Small intestine (tissue), 7 donors: ENCODE data around the gene RAE1. TPM values are rescaled to one million over a fixed set of nuclear protein-coding genes. Genes with fewer than 3 reads are reported as not detected.

Source experiments
- DNase-seq, 2 donors: peaks; one replicate each; pipeline versions ENCODE4 v3.0.0 to v3.0.0-alpha.2; 2013
- FAIRE-seq: peaks from 2 replicates; lab custom pipeline; 2012; peaks lifted over from hg19 to GRCh38; lab: Jason Lieb, UNC
- H3K27ac ChIP-seq, 3 donors: one replicate each; pipeline ENCODE4 v1.5.1; 2013; ENCODE audit warnings: low read length in 2 of 3, mild to moderate bottlenecking in 2 of 3, control low read depth in 1 of 3, inconsistent platforms in 1 of 3, low read depth in 1 of 3, moderate library complexity in 1 of 3
- H3K27me3 ChIP-seq, 3 donors: one replicate each; pipeline ENCODE4 v1.6.1; 2013; ENCODE audit warnings: low read length in 3 of 3, inconsistent platforms in 1 of 3; ENCODE audit not compliant: control insufficient read depth in 3 of 3, insufficient read depth in 3 of 3
- H3K36me3 ChIP-seq, 3 donors: one replicate each; pipeline ENCODE4 v1.6.1; 2013; ENCODE audit warnings: low read length in 3 of 3, inconsistent platforms in 1 of 3, low read depth in 1 of 3, mild to moderate bottlenecking in 1 of 3, moderate library complexity in 1 of 3; ENCODE audit not compliant: control insufficient read depth in 3 of 3, insufficient read depth in 2 of 3
- H3K4me1 ChIP-seq, 3 donors: one replicate each; pipeline ENCODE4 v1.6.1; 2013; ENCODE audit warnings: low read length in 2 of 3, inconsistent platforms in 1 of 3, low read depth in 1 of 3, mild to moderate bottlenecking in 1 of 3, moderate library complexity in 1 of 3; ENCODE audit not compliant: control insufficient read depth in 3 of 3, insufficient read depth in 2 of 3
- H3K4me3 ChIP-seq, 3 donors: one replicate each; pipeline ENCODE4 v1.5.1; 2013; ENCODE audit warnings: low read length in 3 of 3, control low read depth in 1 of 3, inconsistent platforms in 1 of 3, low read depth in 1 of 3, mild to moderate bottlenecking in 1 of 3, moderate library complexity in 1 of 3
- H3K9me3 ChIP-seq, 2 donors: one replicate each; pipeline ENCODE4 v1.6.1; 2013; ENCODE audit warnings: low read depth in 1 of 2, low read length in 1 of 2; ENCODE audit not compliant: control insufficient read depth in 2 of 2, insufficient read depth in 1 of 2
- WGBS, 3 donors: extraction: QIAGEN DNeasy Blood & Tissue Kit; methylation state at CpG; one replicate each; pipeline ENCODE4 v1.1.7; 2013; 5-methylcytosine and 5-hydroxymethylcytosine counted together
- polyA plus RNA-seq, 4 donors: library from polyadenylated mRNA; stranded (reverse) in 3 of 4; unstranded in 1 of 4; fragments of 200-250 nt in 3 of 4; fragments of 120-200 nt in 1 of 4; gene quantifications; one replicate each; pipeline versions ENCODE4 v1.2.1 to v1.2.3, GENCODE V29; 2013
- donor health status: healthy with polysubstance abuse.
- donor health status: control.
- donor health status: control.
- donor health status: Bipolar disorder and iron deficiency.
- donor health status: healthy.

Gene RAE1
- polyA plus RNA-seq, 4 donors: 15.7 to 37.0 (median 18.6) TPM

DNA sequence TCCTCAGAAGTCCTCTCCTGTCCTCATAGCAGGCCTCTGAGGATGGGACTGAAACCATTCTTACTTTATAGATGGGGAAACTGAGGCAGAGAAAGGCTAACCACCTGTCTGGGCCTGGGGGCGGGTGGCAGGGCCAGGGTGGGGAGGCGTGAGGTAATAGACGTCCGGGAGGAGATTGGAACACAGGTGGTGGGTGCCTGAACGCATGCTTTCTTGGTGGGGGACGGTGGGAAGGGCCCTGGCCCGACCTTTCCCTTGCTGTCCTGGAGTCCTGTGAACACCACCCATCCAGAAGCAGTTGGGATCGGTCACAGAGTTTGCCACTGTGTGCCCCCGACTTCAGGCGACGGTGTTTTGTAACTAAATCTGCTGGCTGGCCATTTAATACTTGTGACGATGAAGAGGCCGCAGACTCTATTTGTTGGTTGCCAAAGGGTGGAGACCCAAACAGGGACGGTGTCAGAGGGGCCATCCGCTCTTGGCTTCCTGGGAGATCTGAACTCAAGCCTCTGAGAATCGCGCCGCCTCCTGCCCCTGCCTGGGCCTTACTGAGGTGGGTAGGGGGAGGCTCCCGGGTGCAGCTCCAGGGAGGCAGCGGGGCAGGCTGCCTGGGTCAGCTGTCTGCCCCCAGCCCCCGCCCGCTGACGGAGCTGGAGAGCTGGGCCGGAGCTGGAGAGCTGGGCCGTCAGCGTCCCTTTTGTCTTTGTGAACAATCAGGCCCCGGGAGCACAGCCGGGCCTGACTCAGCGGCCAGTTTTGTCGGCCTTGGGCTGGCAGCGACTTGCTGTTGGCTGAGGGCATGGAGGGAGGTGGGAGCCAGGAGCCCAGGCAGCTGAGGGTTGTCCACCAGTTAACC lies 44.3 kb downstream of the RAE1 start:
- peaks cover 0 to 4% of the 10 kb centered on the region in 2 donors for H3K9me3 ChIP-seq
- peaks cover 0 to 8% (median 0%) of the 10 kb centered on the region in 3 donors for H3K4me1 ChIP-seq
- H3K27ac ChIP-seq: peak overlapping the region in 1 of 3 donors; percentile 30
- H3K4me3 ChIP-seq: no peak overlapping the region
- peaks cover 0 to 73% (median 3%) of the 10 kb centered on the region in 3 donors for H3K36me3 ChIP-seq
- DNase-seq (no peak), FAIRE-seq (no peak)
- WGBS, 3 donors: 78 to 89% (median 82%) methylated on average over 28 to 31 of the region's 31 CpGs
- H3K27me3 ChIP-seq: no peaks in the 10 kb centered on the region

- 87 to 93% (median 88%) methylated on average over 15 to 16 of the region's 16 CpGs for WGBS, 3 donors
- no peak for FAIRE-seq
- Histone ChIP-seq H3K36me3 (peaks cover 0 to 83% (median 4%) of the 10 kb centered on the region in 3 donors), H3K9me3 (peaks cover 0 to 4% of the 10 kb centered on the region in 2 donors), H3K4me3 (no peak overlapping the region), H3K27me3 (no peaks in the 10 kb centered on the region), H3K27ac (no peak overlapping the region), H3K4me1 (peaks cover 0 to 8% (median 0%) of the 10 kb centered on the region in 3 donors)
- no peak for DNase-seq
Measured at GRCh38 chr20:57396212-57396983, 45.3 kb downstream of the RAE1 start.

GRCh38 chr20:57396984-57397692 lies 46.1 kb downstream of the RAE1 start:
- no peak for DNase-seq
- FAIRE-seq: no peak

GRCh38 chr20:57397693-57398108 lies 46.6 kb downstream of the RAE1 start:
- peak overlapping the region in 1 of 3 donors; percentile 88 for H3K27ac ChIP-seq
- 56 to 73% (median 59%) methylated on average over 13 of the region's 13 CpGs for WGBS, 3 donors
- H3K4me1 ChIP-seq: peaks cover 0 to 8% (median 0%) of the 10 kb centered on the region in 3 donors
- DNase-seq (peak in 1 of 2 donors; percentile 40), FAIRE-seq (no peak)
- H3K27me3 ChIP-seq: no peaks in the 10 kb centered on the region
- H3K36me3 ChIP-seq: peaks cover 0 to 94% (median 6%) of the 10 kb centered on the region in 3 donors
- peaks cover 0 to 4% of the 10 kb centered on the region in 2 donors for H3K9me3 ChIP-seq
- H3K4me3 ChIP-seq: no peak overlapping the region

More at GRCh38 chr20:57396984-57397692, 46.1 kb downstream of the RAE1 start:
- 80 to 87% (median 85%) methylated on average over 16 of the region's 16 CpGs for WGBS, 3 donors
- peak overlapping the region in 1 of 3 donors; percentile 88 for H3K27ac ChIP-seq
- no peaks in the 10 kb centered on the region for H3K27me3 ChIP-seq
- H3K9me3 ChIP-seq: peaks cover 0 to 4% of the 10 kb centered on the region in 2 donors
- peaks cover 0 to 8% (median 0%) of the 10 kb centered on the region in 3 donors for H3K4me1 ChIP-seq
- H3K36me3 ChIP-seq: peaks cover 0 to 89% (median 4%) of the 10 kb centered on the region in 3 donors
- no peak overlapping the region for H3K4me3 ChIP-seq

DNA sequence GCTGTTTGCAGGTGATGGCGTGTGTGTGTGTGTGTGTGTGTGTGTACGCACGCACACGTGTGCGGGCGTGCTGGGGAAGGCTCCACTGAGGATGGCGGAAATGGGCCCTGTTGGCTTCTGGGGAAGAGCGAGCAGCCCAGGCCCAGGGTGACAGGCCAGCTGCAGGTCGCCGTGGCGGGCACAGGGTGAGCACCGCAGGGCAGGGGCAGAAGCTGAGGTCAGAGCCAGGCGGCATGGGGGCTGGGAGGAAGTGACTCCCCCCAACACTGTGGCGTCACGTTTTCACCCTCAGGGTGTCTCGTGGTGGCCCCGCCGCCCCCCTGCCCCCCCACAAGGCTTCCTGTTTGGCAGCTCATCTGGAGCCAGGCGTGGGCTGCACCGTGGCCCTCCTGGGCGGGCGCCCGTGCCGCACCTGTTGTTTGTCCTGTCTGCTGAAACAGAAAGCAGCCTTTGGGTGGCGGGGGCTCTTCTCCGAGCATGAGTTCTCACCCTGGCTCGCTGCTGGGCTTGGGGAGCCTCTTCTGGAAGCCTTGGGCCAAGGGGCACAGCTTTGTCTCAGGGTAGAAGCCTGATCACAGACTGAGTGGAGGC lies 47.3 kb downstream of the RAE1 start:
- Histone ChIP-seq H3K36me3 (peaks cover 0 to 94% (median 6%) of the 10 kb centered on the region in 3 donors), H3K4me3 (no peak overlapping the region), H3K27ac (peak overlapping the region in 2 of 3 donors; percentile 54 to 88), H3K4me1 (peaks cover 0 to 8% (median 0%) of the 10 kb centered on the region in 3 donors), H3K27me3 (no peaks in the 10 kb centered on the region), H3K9me3 (peaks cover 0 to 4% of the 10 kb centered on the region in 2 donors)
- 46 to 60% (median 47%) methylated on average over 27 of the region's 27 CpGs for WGBS, 3 donors
- DNase-seq (peak; percentile 26 to 54), FAIRE-seq (no peak)

DNA sequence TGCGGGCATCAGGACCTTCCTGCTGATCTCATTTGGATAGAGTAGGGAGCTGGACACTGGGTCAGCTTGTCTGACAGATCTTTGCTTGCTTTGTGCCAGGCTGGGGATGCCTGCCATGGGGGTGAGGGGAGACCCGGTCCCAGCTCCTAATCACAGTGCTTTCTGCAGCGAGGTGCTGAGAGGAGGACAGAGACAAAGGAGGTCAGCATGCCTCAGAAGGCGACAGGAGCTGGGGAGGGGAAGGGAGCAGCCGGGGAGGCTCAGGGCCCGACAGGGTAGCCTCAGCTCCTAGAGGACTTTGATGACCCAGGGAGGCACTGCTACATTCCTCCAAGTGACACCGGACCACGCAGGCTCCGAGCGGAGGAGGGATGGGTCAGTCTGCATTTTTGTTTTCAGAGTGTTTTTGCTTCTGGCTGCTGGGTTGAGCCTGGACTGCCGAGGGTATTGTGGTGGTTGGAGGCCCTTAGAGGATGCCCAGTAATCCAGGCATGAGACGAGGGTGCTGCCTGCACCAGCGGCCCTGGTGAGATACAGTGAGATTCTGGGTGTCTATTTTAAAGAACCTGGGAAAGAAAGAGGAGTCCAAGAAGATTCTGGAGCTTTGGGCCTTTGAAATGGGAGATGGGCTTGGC lies 48.0 kb downstream of the RAE1 start:
- H3K27ac ChIP-seq: peak overlapping the region in 2 of 3 donors; percentile 54 to 88
- H3K27me3 ChIP-seq: no peaks in the 10 kb centered on the region
- FAIRE-seq (no peak), DNase-seq (no peak)
- peaks cover 0 to 4% of the 10 kb centered on the region in 2 donors for H3K9me3 ChIP-seq
- no peak overlapping the region for H3K4me3 ChIP-seq
- H3K36me3 ChIP-seq: peaks cover 0 to 92% (median 6%) of the 10 kb centered on the region in 3 donors
- WGBS, 3 donors: 66 to 79% (median 70%) methylated on average over 13 of the region's 13 CpGs
- peaks cover 0 to 8% (median 0%) of the 10 kb centered on the region in 3 donors for H3K4me1 ChIP-seq

DNA sequence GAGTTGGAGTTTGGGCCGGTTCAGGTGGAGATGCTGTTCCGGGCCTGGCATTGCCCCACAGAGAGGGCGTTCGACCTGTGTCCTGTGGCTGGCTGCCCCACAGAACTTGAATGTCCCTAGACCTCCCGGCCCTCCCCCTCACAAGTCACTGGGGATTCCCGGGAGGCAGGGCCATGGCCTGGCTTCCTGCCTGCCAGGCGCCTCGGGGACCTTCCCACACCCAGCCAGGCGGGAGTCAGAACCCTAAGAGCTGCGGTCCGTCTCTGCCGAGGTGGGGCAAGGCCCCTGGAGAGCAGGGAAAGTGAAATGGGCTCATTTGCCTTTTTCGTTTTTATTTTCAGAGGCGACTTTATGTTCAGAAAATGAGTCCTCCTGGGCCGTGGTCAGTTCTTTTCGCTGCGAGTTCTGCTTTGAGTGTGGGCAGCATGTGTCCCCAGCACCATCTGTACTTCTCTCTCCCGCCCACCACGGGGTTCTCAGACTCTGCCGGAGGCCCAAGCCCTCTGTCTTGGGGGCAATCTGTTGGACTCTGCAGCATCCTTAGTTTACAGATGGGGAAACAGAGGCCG lies 48.6 kb downstream of the RAE1 start:
- Histone ChIP-seq H3K9me3 (peaks cover 0 to 4% of the 10 kb centered on the region in 2 donors), H3K4me1 (peaks cover 0 to 8% (median 0%) of the 10 kb centered on the region in 3 donors), H3K4me3 (no peak overlapping the region), H3K27ac (peak overlapping the region in 1 of 3 donors; percentile 88), H3K36me3 (peaks cover 0 to 92% (median 6%) of the 10 kb centered on the region in 3 donors), H3K27me3 (no peaks in the 10 kb centered on the region)
- WGBS, 3 donors: 57 to 62% (median 57%) methylated on average over 19 to 21 of the region's 21 CpGs
- DNase-seq: no peak
- FAIRE-seq: no peak
